IMR-90 (cell line): Measurements from ENCODE around the gene NAE1. TPM values are rescaled to one million over a fixed set of nuclear protein-coding genes. Genes with fewer than 3 reads are reported as not detected.

Experiments used
- ATAC-seq: fragments of 200-7000 bp; cut with Tn5 transposase; 2 replicates; pipeline ENCODE4 v1.9.1; 2020; ENCODE audit warnings: low read depth, mild to moderate bottlenecking, moderate library complexity
- BruUV-seq: library from RNA; stranded (reverse); fragments of 400-500 nt; replicated peaks from 2 replicates; lab custom pipeline; 2021; lab: Mats Ljungman, UMichigan
- CTCF ChIA-PET: fragments of 300-600 bp; formaldehyde crosslinking; extraction: SDS; loops from one replicate; lab custom pipeline; 2021; ENCODE audit warnings: antibody characterized with exemption; lab: Yijun Ruan, JAX
- POLR2A ChIA-PET: fragments of 300-600 bp; sonication (Branson Sonifier 250); formaldehyde crosslinking; loops from one replicate; lab custom pipeline; 2022; ENCODE audit warnings: antibody characterized with exemption; ENCODE audit not compliant: unreplicated experiment; lab: Charles Lee
- DNase-seq: peaks from one replicate; pipeline ENCODE4 v3.0.0; 2013
- H2AFZ ChIP-seq: replicated peaks from 2 replicates; pipeline ENCODE3; 2013; ENCODE audit warnings: low read length, mild to moderate bottlenecking; ENCODE audit not compliant: poor library complexity
- H2AK5ac ChIP-seq: 2 replicates; pipeline ENCODE4 v1.6.1; 2013; ENCODE audit warnings: low read depth, low read length, inconsistent platforms
- H2AK9ac ChIP-seq: replicated peaks from 2 replicates; pipeline ENCODE3; 2013; ENCODE audit warnings: mild to moderate bottlenecking, low read depth, low read length, moderate library complexity; ENCODE audit not compliant: poor library complexity
- H2BK120ac ChIP-seq: 2 replicates; pipeline ENCODE4 v1.6.1; 2013; ENCODE audit warnings: low read depth, low read length, inconsistent platforms
- H2BK15ac ChIP-seq: 3 replicates; pipeline ENCODE4 v1.6.1; 2013; ENCODE audit warnings: low read depth, low read length, inconsistent platforms
- H2BK20ac ChIP-seq: 2 replicates; pipeline ENCODE4 v1.6.1; 2013; ENCODE audit warnings: low read depth, mild to moderate bottlenecking, inconsistent platforms, low read length, moderate library complexity
- H2BK5ac ChIP-seq: 2 replicates; pipeline ENCODE4 v1.6.1; 2013; ENCODE audit warnings: mild to moderate bottlenecking, low read depth, low read length, inconsistent platforms; ENCODE audit not compliant: poor library complexity, severe bottlenecking
- H3K14ac ChIP-seq: replicated peaks from 2 replicates; pipeline ENCODE4 v1.6.1; 2013; ENCODE audit warnings: low read depth, low read length, inconsistent platforms
- H3K18ac ChIP-seq: 2 replicates; pipeline ENCODE4 v1.6.1; 2013; ENCODE audit warnings: low read depth, low read length, control low read depth
- H3K23ac ChIP-seq: 2 replicates; pipeline ENCODE4 v1.6.1; 2013; ENCODE audit warnings: low read depth, low read length, inconsistent platforms
- H3K27ac ChIP-seq: 2 replicates; pipeline ENCODE4 v1.5.1; 2013; ENCODE audit warnings: mild to moderate bottlenecking, control low read depth, low read length; ENCODE audit not compliant: insufficient read depth
- H3K27me3 ChIP-seq: 2 replicates; pipeline ENCODE4 v1.6.1; 2013; ENCODE audit warnings: low read length; ENCODE audit not compliant: control insufficient read depth, insufficient read depth
- H3K36me3 ChIP-seq: 2 replicates; pipeline ENCODE4 v1.6.1; 2013; ENCODE audit warnings: low read length, mixed read lengths; ENCODE audit not compliant: control insufficient read depth, insufficient read depth
- H3K4ac ChIP-seq: 2 replicates; pipeline ENCODE4 v1.6.1; 2013; ENCODE audit warnings: low read depth, low read length, inconsistent platforms
- H3K4me1 ChIP-seq: 2 replicates; pipeline ENCODE4 v1.6.1; 2013; ENCODE audit warnings: low read length, mixed read lengths; ENCODE audit not compliant: control insufficient read depth, insufficient read depth
- H3K4me2 ChIP-seq: 2 replicates; pipeline ENCODE4 v1.6.1; 2013; ENCODE audit warnings: low read depth, mild to moderate bottlenecking, control low read depth, low read length, moderate library complexity
- H3K4me3 ChIP-seq: 2 replicates; pipeline ENCODE4 v1.5.1; 2013; ENCODE audit warnings: low read depth, mild to moderate bottlenecking, control low read depth, low read length, moderate library complexity; ENCODE audit not compliant: insufficient read depth
- H3K56ac ChIP-seq: 2 replicates; pipeline ENCODE4 v1.6.1; 2013; ENCODE audit warnings: low read length, inconsistent platforms; ENCODE audit not compliant: insufficient read depth; ENCODE audit errors: extremely low read depth
- H3K79me1 ChIP-seq, 2 experiments: 2 replicates each; pipeline ENCODE4 v1.6.1; 2013; ENCODE audit warnings: low read length in 2 of 2, inconsistent platforms in 1 of 2, low read depth in 1 of 2
- H3K9ac ChIP-seq: 2 replicates; pipeline ENCODE4 v1.6.1; 2013; ENCODE audit warnings: low read depth, low read length, control low read depth
- H3K9me1 ChIP-seq: 2 replicates; pipeline ENCODE4 v1.6.1; 2013; ENCODE audit warnings: low read length, inconsistent platforms; ENCODE audit not compliant: insufficient read depth
- H3K9me3 ChIP-seq: 2 replicates; pipeline ENCODE4 v1.6.1; 2013; ENCODE audit warnings: low read length; ENCODE audit not compliant: control insufficient read depth, insufficient read depth
- H4K20me1 ChIP-seq: 2 replicates; pipeline ENCODE4 v1.6.1; 2013; ENCODE audit warnings: low read length, inconsistent platforms; ENCODE audit not compliant: insufficient read depth
- H4K5ac ChIP-seq: 2 replicates; pipeline ENCODE4 v1.6.1; 2013; ENCODE audit warnings: mild to moderate bottlenecking, low read depth, low read length, control low read depth
- H4K8ac ChIP-seq, 2 experiments: 2 replicates each; pipeline ENCODE4 v1.6.1; 2013; ENCODE audit warnings: low read depth in 2 of 2, low read length in 2 of 2, control low read depth in 1 of 2, inconsistent platforms in 1 of 2
- H4K91ac ChIP-seq: 2 replicates; pipeline ENCODE4 v1.6.1; 2013; ENCODE audit warnings: low read depth, low read length, inconsistent platforms; ENCODE audit not compliant: insufficient read depth
- BHLHE40 ChIP-seq: fragments of 150-350 bp; IDR thresholded peaks from 2 replicates; pipeline ENCODE4 v1.6.1; 2016; ENCODE audit warnings: mild to moderate bottlenecking, low read depth, low read length
- CEBPB ChIP-seq: IDR thresholded peaks from 2 replicates; pipeline ENCODE4 v1.6.1; 2012; ENCODE audit warnings: low read depth, low read length, improper control_type of control experiment
- CHD1 ChIP-seq: IDR thresholded peaks from 2 replicates; pipeline ENCODE4 v1.6.1; 2012; ENCODE audit warnings: low read depth, low read length, improper control_type of control experiment
- CTCF ChIP-seq: conservative IDR thresholded peaks from 2 replicates; pipeline ENCODE4 v1.5.1; 2012; ENCODE audit warnings: mild to moderate bottlenecking, low read depth, low read length, improper control_type of control experiment
- ELK1 ChIP-seq: fragments of 150-350 bp; IDR thresholded peaks from 2 replicates; pipeline ENCODE4 v1.6.1; 2016; ENCODE audit warnings: low read depth, mild to moderate bottlenecking, low read length, moderate library complexity, borderline replicate concordance
- FOS ChIP-seq: fragments of 150-350 bp; IDR thresholded peaks from 2 replicates; pipeline ENCODE4 v1.6.1; 2016; ENCODE audit warnings: low read depth, low read length
- MAFK ChIP-seq: IDR thresholded peaks from 2 replicates; pipeline ENCODE4 v1.6.1; 2012; ENCODE audit warnings: low read depth, low read length, improper control_type of control experiment
- MXI1 ChIP-seq: IDR thresholded peaks from 2 replicates; pipeline ENCODE4 v1.6.1; 2012; ENCODE audit warnings: low read depth, mild to moderate bottlenecking, low read length, moderate library complexity, borderline replicate concordance
- NFE2L2 ChIP-seq: fragments of 150-350 bp; IDR thresholded peaks from 2 replicates; pipeline ENCODE4 v1.6.1; 2016; ENCODE audit warnings: low read depth, mild to moderate bottlenecking, low read length
- POLR2A ChIP-seq: IDR thresholded peaks from 2 replicates; pipeline ENCODE4 v1.6.1; 2012; ENCODE audit warnings: mild to moderate bottlenecking, low read depth, low read length
- RAD21 ChIP-seq: IDR thresholded peaks from 2 replicates; pipeline ENCODE4 v1.6.1; 2012; ENCODE audit warnings: low read length, improper control_type of control experiment
- RCOR1 ChIP-seq: IDR thresholded peaks from 2 replicates; pipeline ENCODE4 v1.6.1; 2012; ENCODE audit warnings: mild to moderate bottlenecking, low read length, improper control_type of control experiment; ENCODE audit not compliant: insufficient replicate concordance
- SMC3 ChIP-seq: fragments of 150-350 bp; IDR thresholded peaks from 2 replicates; pipeline ENCODE4 v1.6.1; 2016; ENCODE audit warnings: low read depth, mild to moderate bottlenecking, antibody characterized with exemption, low read length, moderate library complexity
- USF2 ChIP-seq: fragments of 150-350 bp; IDR thresholded peaks from 2 replicates; pipeline ENCODE4 v1.6.1; 2017; ENCODE audit warnings: mild to moderate bottlenecking, antibody characterized with exemption, low read length, low read depth
- WGBS, 2 experiments: methylation state at CpG; one replicate each; pipeline versions ENCODE4 v1.1.5 to v1.1.7; 2013; ENCODE audit warnings: missing lambda C conversion rate in 2 of 2; ENCODE audit not compliant: insufficient read length in 1 of 2; ENCODE audit errors: extremely low coverage in 2 of 2; 5-methylcytosine and 5-hydroxymethylcytosine counted together
- dilution Hi-C: fragments of 300-500 bp; cut with HindIII; formaldehyde crosslinking; loops from one replicate; pipeline ENCODE4 v1.14.3; 2018; ENCODE audit warnings: low sequenced_read_pairs; ENCODE audit not compliant: unreplicated experiment
- in situ Hi-C: fragments of 300-500 bp; cut with MboI; formaldehyde crosslinking; loops from 3 replicates; pipeline ENCODE4 v1.14.3; 2019; ENCODE audit warnings: low sequenced_read_pairs, inconsistent platforms, mixed read lengths
- intact Hi-C: fragments of 100-400 bp; cut with micrococcal nuclease; formaldehyde crosslinking; loops from 2 replicates; pipeline ENCODE4 v1.10.0; 2022
- polyA plus RNA-seq, 3 experiments: library from polyadenylated mRNA; depleted of rRNA; stranded (reverse); fragments of >200 nt; gene quantifications; 2 replicates each; pipeline ENCODE4 v1.2.3, GENCODE V29; 2012; ENCODE audit warnings: low replicate concordance in 1 of 3
- total RNA-seq: library from RNA; depleted of rRNA; stranded (reverse); fragments of >200 nt; gene quantifications from 2 replicates; pipeline ENCODE4 v1.2.3, GENCODE V29; 2012

NAE1 gene
- total and polyA plus RNA-seq, 2 of the 4 experiments (the other 2 are of a cell fraction) = 33.0 to 36.7 TPM

DNA sequence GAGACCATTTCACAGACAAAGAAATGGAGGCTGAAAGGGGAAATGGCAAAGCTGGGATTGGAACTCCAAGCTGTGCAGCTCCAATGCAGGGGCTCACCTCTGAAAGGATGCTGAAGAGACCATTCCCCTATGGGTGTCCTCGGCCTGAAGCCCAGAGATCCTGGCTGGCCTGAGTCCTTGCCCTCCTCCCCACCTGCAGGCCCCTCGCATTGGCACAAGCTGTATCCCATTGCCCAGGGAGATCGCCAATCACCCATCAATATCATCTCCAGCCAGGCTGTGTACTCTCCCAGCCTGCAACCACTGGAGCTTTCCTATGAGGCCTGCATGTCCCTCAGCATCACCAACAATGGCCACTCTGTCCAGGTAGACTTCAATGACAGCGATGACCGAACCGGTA lies 16.1 kb upstream of the NAE1 start:
- H2BK20ac ChIP-seq = no peak overlapping the region
- no peak overlapping the region for H3K9ac ChIP-seq
- no peak overlapping the region for H3K56ac ChIP-seq
- H2AK9ac ChIP-seq = no peak overlapping the region
- CTCF ChIA-PET = interaction anchor here (1.6 kb wide), 1 partner anchor 16 kb away, joined by 8 read pairs; the partner anchor contains the start of gene NAE1
- intact Hi-C loops (no loop called here), in situ Hi-C loops (no loop called here), dilution Hi-C loops (no loop called here)
- H2AFZ ChIP-seq = no peak overlapping the region
- no peaks in the 10 kb centered on the region for H3K36me3 ChIP-seq
- H3K9me3 ChIP-seq = no peaks in the 10 kb centered on the region
- no peak overlapping the region for H3K4me3 ChIP-seq
- POLR2A ChIA-PET = no interaction called here
- H2AK5ac ChIP-seq = no peak overlapping the region
- 0 out of 2 replicates have a peak, but pooled peaks cover 3% of the 10 kb centered on the region for H3K9me1 ChIP-seq
- TF ChIP-seq ELK1 = no peak
- no peak for TF ChIP-seq CEBPB
- no peak for TF ChIP-seq MAFK
- no peak for TF ChIP-seq RCOR1
- TF ChIP-seq BHLHE40 = no peak
- no peak for TF ChIP-seq CHD1
- no peak for TF ChIP-seq RAD21
- TF ChIP-seq NFE2L2 = no peak
- no peak for TF ChIP-seq CTCF
- no peak for TF ChIP-seq FOS
- no peak for TF ChIP-seq USF2
- no peak for TF ChIP-seq POLR2A
- TF ChIP-seq MXI1 = no peak
- TF ChIP-seq SMC3 = no peak
- no peak overlapping the region for H3K14ac ChIP-seq
- H4K91ac ChIP-seq = no peak overlapping the region
- no peak for ATAC-seq
- H3K4me1 ChIP-seq = no peaks in the 10 kb centered on the region; the same call in 1 of the 2 replicates
- no peak overlapping the region for H3K18ac ChIP-seq
- H3K79me1 ChIP-seq = no peaks in the 10 kb centered on the region
- H2BK5ac ChIP-seq = no peak overlapping the region
- no peak overlapping the region for H3K4ac ChIP-seq
- H2BK15ac ChIP-seq = no peak overlapping the region
- no peak for DNase-seq
- H2BK120ac ChIP-seq = no peak overlapping the region
- H4K20me1 ChIP-seq = no peaks in the 10 kb centered on the region
- no peak overlapping the region for H3K23ac ChIP-seq
- no peak overlapping the region for H4K8ac ChIP-seq
- BruUV-seq = no TSS peak
- no peak overlapping the region for H4K5ac ChIP-seq
- WGBS, 2 experiments = no CpG with 5 or more reads among the region's 6 CpGs
- peaks cover 85% of the 10 kb centered on the region for H3K27me3 ChIP-seq
- H3K4me2 ChIP-seq = no peak overlapping the region
- no peak overlapping the region for H3K27ac ChIP-seq
